GM23248 (cell line): ENCODE results near the gene HIF1A.

Experiments
- EZH2 ChIP-seq: fragments of 200-600 bp; sonication (generic); IDR thresholded peaks from 2 replicates; pipeline ENCODE4 v1.6.1; 2018; ENCODE audit warnings: antibody characterized with exemption, mild to moderate bottlenecking; ENCODE audit not compliant: insufficient read depth, poor library complexity, severe bottlenecking
- EZH2phosphoT487 ChIP-seq: fragments of 200-600 bp; sonication (generic); IDR thresholded peaks from 2 replicates; pipeline ENCODE4 v1.6.1; 2018; ENCODE audit warnings: antibody characterized with exemption, moderate library complexity, mild to moderate bottlenecking, low read depth; ENCODE audit not compliant: insufficient read depth

GRCh38 chr14:61749264-61749663 lies 54.0 kb downstream of the HIF1A start:
- TF ChIP-seq EZH2phosphoT487 (no peak), EZH2 (no peak)
